Measurements from ENCODE around the gene UCMA.

UCMA gene

DNA sequence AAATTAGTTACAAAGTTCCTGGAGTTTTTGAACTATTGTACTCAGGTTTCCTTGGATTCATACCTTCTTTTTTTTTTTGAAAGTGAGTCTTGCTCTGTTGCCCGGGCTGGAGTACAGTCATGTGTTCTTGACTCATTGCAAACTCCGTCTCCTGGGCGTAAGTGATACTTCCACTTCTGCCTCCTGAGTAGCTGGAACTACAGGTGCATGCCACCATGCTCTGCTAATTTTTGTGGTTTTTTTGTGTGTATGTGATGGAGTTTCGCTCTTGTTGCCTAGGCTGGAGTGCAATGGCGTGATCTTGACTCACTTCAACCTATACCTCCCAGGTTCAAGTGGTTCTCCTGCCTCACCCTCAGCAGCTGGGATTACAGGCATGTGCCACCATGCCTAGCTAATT is 50.5 kb downstream of the UCMA start:
- H3K36me3 Mint-ChIP-seq, result no peaks in the 10 kb centered on the region
- H3K9me3 Mint-ChIP-seq, result no peaks in the 10 kb centered on the region

DNA sequence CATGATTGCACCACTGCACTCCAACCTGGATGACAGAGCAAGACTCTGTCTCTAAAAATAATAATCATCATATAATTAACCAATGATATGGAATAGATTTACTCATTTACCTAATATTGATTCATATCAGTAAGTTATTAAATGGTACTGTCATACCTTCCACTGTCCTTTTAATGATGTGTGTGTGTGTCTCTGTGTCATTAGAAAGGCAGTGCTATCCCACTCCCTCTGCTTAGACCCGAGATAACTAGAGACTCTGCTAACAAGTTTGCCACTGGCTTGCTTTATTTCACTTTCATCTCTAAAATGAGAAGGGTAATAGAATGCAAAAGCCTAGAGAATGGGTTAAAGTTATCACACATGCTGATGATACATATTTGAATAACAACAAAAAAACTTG is 51.8 kb downstream of the UCMA start:
- H3K4me3 Mint-ChIP-seq, result no peak overlapping the region
- H3K36me3 Mint-ChIP-seq, result no peaks in the 10 kb centered on the region
- H3K27me3 Mint-ChIP-seq, result no peaks in the 10 kb centered on the region
- H3K27ac Mint-ChIP-seq, result no peak overlapping the region
- H3K4me1 Mint-ChIP-seq, result no peaks in the 10 kb centered on the region
- no peaks in the 10 kb centered on the region for H3K9me3 Mint-ChIP-seq

More for the DNA sequence above, 50.5 kb downstream of the UCMA start:
- Mint-ChIP-seq H3K27ac (no peak overlapping the region), H3K27me3 (no peaks in the 10 kb centered on the region), H3K4me1 (no peaks in the 10 kb centered on the region), H3K4me3 (no peak overlapping the region)

DNA sequence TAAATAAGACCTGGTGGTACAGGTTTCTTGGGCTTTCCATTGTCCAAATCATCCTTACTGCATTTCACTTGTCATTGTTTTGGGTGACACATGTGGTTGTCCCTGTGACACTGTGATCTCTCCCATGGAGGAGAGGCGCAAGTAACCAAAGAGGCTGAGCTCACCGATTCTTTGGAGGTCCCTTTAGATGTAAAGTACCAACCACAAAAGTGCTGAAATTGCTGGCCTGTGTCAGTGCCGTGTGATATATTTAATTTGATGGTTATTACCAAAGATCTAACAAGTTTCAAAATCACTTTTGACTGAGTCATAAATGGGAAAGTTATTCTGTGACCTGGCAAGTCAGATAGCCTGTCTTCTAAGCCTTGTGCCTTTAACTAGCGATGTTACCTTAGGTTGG is 53.4 kb downstream of the UCMA start:
- no peaks in the 10 kb centered on the region for H3K36me3 Mint-ChIP-seq

DNA sequence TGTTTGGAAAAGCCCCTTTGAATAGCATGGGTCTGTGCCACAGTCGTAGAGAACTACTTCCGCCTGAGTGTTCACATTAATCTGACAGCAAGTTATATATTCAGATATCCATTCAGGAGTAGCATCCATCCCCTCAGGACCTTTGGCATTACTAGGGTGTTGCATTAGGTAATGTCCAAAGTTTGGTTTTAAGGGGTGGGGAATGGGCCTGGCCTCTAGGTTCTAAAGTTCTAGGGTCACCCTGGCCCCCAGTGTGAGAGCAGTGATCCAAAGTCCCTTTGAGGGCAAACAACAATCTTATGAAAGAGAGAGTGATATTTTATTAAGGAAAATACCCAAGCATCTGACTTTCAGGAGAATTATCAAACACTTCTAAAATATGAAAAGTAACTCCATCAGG is 60.6 kb downstream of the UCMA start:
- Mint-ChIP-seq H3K27me3 (no peaks in the 10 kb centered on the region), H3K27ac (no peak overlapping the region), H3K36me3 (peaks cover 2% of the 10 kb centered on the region), H3K4me1 (no peaks in the 10 kb centered on the region), H3K4me3 (no peak overlapping the region), H3K9me3 (no peaks in the 10 kb centered on the region)

More for the DNA sequence above, 53.4 kb downstream of the UCMA start:
- H3K4me1 Mint-ChIP-seq, result no peaks in the 10 kb centered on the region
- no peak overlapping the region for H3K27ac Mint-ChIP-seq
- no peaks in the 10 kb centered on the region for H3K27me3 Mint-ChIP-seq
- H3K4me3 Mint-ChIP-seq, result no peak overlapping the region
- H3K9me3 Mint-ChIP-seq, result no peaks in the 10 kb centered on the region
